DND-41 (cell line): Measurements from ENCODE around the gene IL17REL.

Experiments
- ATAC-seq: fragments of 200-7000 bp; cut with Tn5 transposase; 3 replicates; pipeline ENCODE4 v1.9.1; 2021; ENCODE audit warnings: low read depth; ENCODE audit not compliant: insufficient read depth
- DNase-seq: peaks from one replicate; pipeline ENCODE4 v3.0.0-alpha.2; 2020
- H2AFZ ChIP-seq: 2 replicates; pipeline ENCODE4 v1.6.0; 2012; ENCODE audit warnings: low read depth, low read length
- H3K27ac ChIP-seq: 2 replicates; pipeline ENCODE4 v1.5.1; 2012; ENCODE audit warnings: low read length, inconsistent platforms
- H3K27me3 ChIP-seq: fragments of 200-600 bp; sonication (generic); 2 replicates; pipeline ENCODE4 v1.6.0; 2012; ENCODE audit warnings: low read length, mild to moderate bottlenecking, inconsistent platforms; ENCODE audit not compliant: insufficient read depth, poor library complexity
- H3K36me3 ChIP-seq: 2 replicates; pipeline ENCODE4 v1.5.1; 2012; ENCODE audit warnings: low read length, inconsistent platforms; ENCODE audit not compliant: insufficient read depth
- H3K4me1 ChIP-seq: 2 replicates; pipeline ENCODE4 v1.5.1; 2012; ENCODE audit warnings: mild to moderate bottlenecking, low read length; ENCODE audit not compliant: insufficient read depth
- H3K4me2 ChIP-seq: 2 replicates; pipeline ENCODE4 v1.6.0; 2012; ENCODE audit warnings: mild to moderate bottlenecking, moderate library complexity, low read length, inconsistent platforms; ENCODE audit not compliant: insufficient read depth
- H3K4me3 ChIP-seq, 2 experiments: fragments of 200-600 bp in 1 of 2; shearing (Covaris generic) in 1 of 2; 2 replicates each; pipeline ENCODE4 v1.5.1; 2012 to 2016; ENCODE audit warnings: inconsistent platforms in 2 of 2, low read length in 2 of 2, mild to moderate bottlenecking in 2 of 2, low read depth in 1 of 2, moderate library complexity in 1 of 2
- H3K79me2 ChIP-seq: 2 replicates; pipeline ENCODE4 v1.6.0; 2012; ENCODE audit warnings: low read length, inconsistent platforms; ENCODE audit not compliant: insufficient read depth
- H3K9ac ChIP-seq: 2 replicates; pipeline ENCODE4 v1.6.0; 2012; ENCODE audit warnings: low read depth, mild to moderate bottlenecking, inconsistent platforms, low read length, moderate library complexity
- H3K9me3 ChIP-seq: 2 replicates; pipeline ENCODE4 v1.5.1; 2012; ENCODE audit warnings: low read length, moderate library complexity, mild to moderate bottlenecking, inconsistent platforms; ENCODE audit not compliant: insufficient read depth, severe bottlenecking
- H4K20me1 ChIP-seq: 2 replicates; pipeline ENCODE4 v1.6.0; 2012; ENCODE audit warnings: low read length; ENCODE audit not compliant: insufficient read depth
- CTCF ChIP-seq: IDR thresholded peaks from 2 replicates; pipeline ENCODE4 v1.5.1; 2012; ENCODE audit warnings: borderline replicate concordance, low read length, moderate library complexity, mild to moderate bottlenecking; ENCODE audit not compliant: poor library complexity, severe bottlenecking; ENCODE audit errors: extremely low read depth
- EZH2 ChIP-seq: IDR thresholded peaks from 3 replicates; pipeline ENCODE4 v1.6.1; 2012; ENCODE audit warnings: borderline replicate concordance, low read depth, mild to moderate bottlenecking, moderate library complexity, low read length, inconsistent platforms; ENCODE audit not compliant: severe bottlenecking

The IL17REL gene

DNA sequence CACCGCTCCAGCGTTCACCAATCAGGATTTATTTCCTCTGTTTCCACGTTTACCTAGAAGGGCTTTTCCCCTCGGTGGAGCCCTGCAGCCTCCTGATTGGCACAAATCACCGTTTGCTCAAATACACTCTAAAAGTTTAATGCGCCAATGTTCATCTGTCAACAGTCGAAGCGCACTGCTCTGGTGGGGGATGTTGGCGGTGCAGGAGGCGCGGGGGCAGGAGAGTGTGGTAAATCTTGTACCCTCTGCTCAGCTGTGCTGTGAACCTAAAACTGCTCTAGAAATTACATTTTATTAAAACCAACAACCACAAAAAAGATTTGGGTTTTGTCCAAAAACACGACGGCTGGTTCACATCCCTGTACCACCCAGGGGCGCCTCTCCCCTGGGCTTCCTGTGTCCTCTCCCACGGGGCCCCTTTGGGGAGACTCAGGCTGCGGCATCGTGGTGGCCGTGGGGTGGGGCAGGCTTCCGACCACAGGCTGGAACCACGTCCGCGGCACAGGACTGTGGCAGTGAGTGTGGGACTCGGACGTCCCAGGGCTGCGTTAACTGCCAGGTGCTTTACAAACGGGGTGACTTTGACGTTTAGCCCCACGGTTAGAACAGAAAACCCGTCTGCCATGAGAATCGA is 32.0 kb upstream of the IL17REL start:
- no peak overlapping the region for H3K27ac ChIP-seq
- no peak overlapping the region for H3K4me2 ChIP-seq
- no peak overlapping the region for H3K4me3 ChIP-seq
- peak; percentile 50 for ATAC-seq
- no peaks in the 10 kb centered on the region for H3K9me3 ChIP-seq
- H2AFZ ChIP-seq = no peak overlapping the region
- no peaks in the 10 kb centered on the region for H3K27me3 ChIP-seq
- no peak overlapping the region for H3K9ac ChIP-seq
- no peaks in the 10 kb centered on the region for H3K36me3 ChIP-seq
- H3K79me2 ChIP-seq = no peaks in the 10 kb centered on the region
- DNase-seq = peak; percentile 26
- 0 out of 2 replicates have a peak, but pooled peaks cover 4% of the 10 kb centered on the region for H4K20me1 ChIP-seq
- H3K4me1 ChIP-seq = no peaks in the 10 kb centered on the region
- TF ChIP-seq EZH2 (no peak), CTCF (no peak)

DNA sequence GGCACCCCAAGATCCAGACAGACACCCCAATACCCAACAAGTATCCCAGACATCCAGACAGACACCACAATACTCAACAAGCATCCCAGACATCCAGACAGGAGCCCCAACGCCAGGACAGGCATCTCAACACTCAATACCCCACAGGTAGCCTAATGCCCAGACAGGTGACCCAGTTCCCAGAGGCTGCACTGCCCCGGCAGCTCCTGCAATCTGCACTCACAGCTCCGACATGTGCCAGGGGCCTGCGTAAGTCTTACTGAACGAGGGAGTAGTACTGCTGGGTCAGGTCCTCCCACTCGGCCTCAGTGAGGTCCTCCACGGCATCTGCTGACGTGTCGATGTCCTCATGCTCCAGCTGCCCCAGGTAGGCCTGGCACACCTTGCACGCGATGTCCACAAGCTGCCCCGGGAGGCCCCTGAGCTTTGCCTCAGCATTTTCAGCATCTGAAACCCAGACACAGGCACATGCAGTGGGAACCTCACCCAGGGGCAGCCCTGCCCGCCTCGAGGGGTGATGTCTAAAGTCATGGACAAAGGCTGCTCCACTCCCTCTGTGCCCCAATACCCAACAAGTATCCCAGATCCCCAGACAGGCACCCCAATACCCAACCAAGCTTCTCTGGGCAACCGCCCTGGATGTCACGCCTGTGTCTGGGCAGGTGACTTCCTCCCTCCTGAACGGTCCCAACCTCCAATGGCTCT is 28.9 kb upstream of the IL17REL start:
- Histone ChIP-seq H3K79me2 (no peaks in the 10 kb centered on the region), H3K4me3 (no peak overlapping the region), H3K4me2 (no peak overlapping the region), H3K27me3 (no peaks in the 10 kb centered on the region), H3K4me1 (no peaks in the 10 kb centered on the region), H3K27ac (no peak overlapping the region), H2AFZ (no peak overlapping the region), H3K9me3 (no peaks in the 10 kb centered on the region), H3K36me3 (no peaks in the 10 kb centered on the region), H3K9ac (no peak overlapping the region), H4K20me1 (no peaks in the 10 kb centered on the region)
- DNase-seq = no peak
- ATAC-seq = no peak
- no peak for TF ChIP-seq EZH2
- TF ChIP-seq CTCF = no peak

- H3K9me3 ChIP-seq = no peaks in the 10 kb centered on the region
- H3K4me1 ChIP-seq = no peaks in the 10 kb centered on the region
- H3K27ac ChIP-seq = no peak overlapping the region
- H3K9ac ChIP-seq = no peak overlapping the region
- DNase-seq (no peak), ATAC-seq (no peak)
- no peaks in the 10 kb centered on the region for H3K79me2 ChIP-seq
- H3K4me3 ChIP-seq = no peak overlapping the region
- H3K4me2 ChIP-seq = no peak overlapping the region
- H3K27me3 ChIP-seq = peaks cover 1% of the 10 kb centered on the region
- H3K36me3 ChIP-seq = no peaks in the 10 kb centered on the region
- peaks cover 1% of the 10 kb centered on the region; the same call in 1 of the 2 replicates for H4K20me1 ChIP-seq
- TF ChIP-seq EZH2 (no peak), CTCF (no peak)
- H2AFZ ChIP-seq = no peak overlapping the region
These were observed 28.2 kb upstream of the IL17REL start for GRCh38 chr22:50040717-50041116.
